Caco-2 (cell line): ENCODE data around the gene RIPOR1. TPM values are rescaled to one million over a fixed set of nuclear protein-coding genes. Genes with fewer than 3 reads are reported as not detected.

Experiments used
- BruUV-seq: library from RNA; stranded (reverse); fragments of 400-500 nt; replicated peaks from 2 replicates; lab custom pipeline; 2021; lab: Mats Ljungman, UMichigan
- CTCF ChIA-PET: fragments of 300-600 bp; sonication (Branson Sonifier 250); formaldehyde crosslinking; loops from one replicate; lab custom pipeline; 2022; ENCODE audit warnings: antibody characterized with exemption; lab: Charles Lee
- POLR2A ChIA-PET: fragments of 300-600 bp; sonication (Branson Sonifier 250); formaldehyde crosslinking; loops from one replicate; lab custom pipeline; 2022; ENCODE audit warnings: antibody characterized with exemption; lab: Charles Lee
- DNase-seq, 2 experiments: peaks; one replicate each; pipeline versions ENCODE4 v3.0.0 to v3.0.0-alpha.2; 2020 to 2022
- H3K27me3 ChIP-seq: replicated peaks from 2 replicates; pipeline ENCODE4 v1.6.0; 2011; ENCODE audit warnings: low read length; ENCODE audit not compliant: control insufficient read depth, insufficient read depth
- H3K36me3 ChIP-seq: 2 replicates; pipeline ENCODE4 v1.5.1; 2011; ENCODE audit warnings: low read length; ENCODE audit not compliant: control insufficient read depth, insufficient read depth
- H3K4me1 ChIP-seq: fragments of 250-450 bp; sonication (Bioruptor Pico); 2 replicates; pipeline ENCODE4 v1.5.1; 2020; ENCODE audit warnings: mild to moderate bottlenecking
- H3K4me3 ChIP-seq: 2 replicates; pipeline ENCODE4 v1.5.1; 2011; ENCODE audit warnings: low read depth, mild to moderate bottlenecking, control low read depth, low read length
- H3K9me3 ChIP-seq: fragments of 250-450 bp; sonication (Bioruptor Pico); 2 replicates; pipeline ENCODE4 v1.5.1; 2020; ENCODE audit warnings: mild to moderate bottlenecking, moderate library complexity
- H3K27ac Mint-ChIP-seq: one replicate; pipeline ENCODE4 v1.8.0; 2022; ENCODE audit warnings: mixed read lengths; ENCODE audit not compliant: unreplicated experiment
- H3K27me3 Mint-ChIP-seq: one replicate; pipeline ENCODE4 v1.8.0; 2022; ENCODE audit warnings: mixed read lengths; ENCODE audit not compliant: insufficient read depth, unreplicated experiment
- H3K36me3 Mint-ChIP-seq: one replicate; pipeline ENCODE4 v1.8.0; 2022; ENCODE audit warnings: mild to moderate bottlenecking, mixed read lengths; ENCODE audit not compliant: insufficient read depth, unreplicated experiment
- H3K4me1 Mint-ChIP-seq: one replicate; pipeline ENCODE4 v1.8.0; 2022; ENCODE audit warnings: low read depth, mixed read lengths; ENCODE audit not compliant: unreplicated experiment
- H3K4me3 Mint-ChIP-seq: one replicate; pipeline ENCODE4 v1.8.0; 2022; ENCODE audit warnings: mild to moderate bottlenecking, moderate library complexity, mixed read lengths; ENCODE audit not compliant: unreplicated experiment
- H3K9me3 Mint-ChIP-seq: one replicate; pipeline ENCODE4 v1.8.0; 2022; ENCODE audit warnings: mixed read lengths; ENCODE audit not compliant: unreplicated experiment
- CTCF ChIP-seq, 2 experiments: fragments of 200-600 bp in 1 of 2; IDR thresholded peaks; 1 replicate in 1 of 2; 2 replicates in 1 of 2; pipeline versions ENCODE4 v1.5.1 to v1.8.0; 2011 to 2022; ENCODE audit warnings: antibody characterized with exemption in 1 of 2, control low read depth in 1 of 2, inconsistent platforms in 1 of 2, low read depth in 1 of 2, low read length in 1 of 2, mild to moderate bottlenecking in 1 of 2, moderate library complexity in 1 of 2; ENCODE audit not compliant: insufficient read depth in 1 of 2, severe bottlenecking in 1 of 2, unreplicated experiment in 1 of 2
- intact Hi-C: fragments of 100-400 bp; cut with micrococcal nuclease; formaldehyde crosslinking; loops from one replicate; pipeline ENCODE4 v1.10.0; 2022; ENCODE audit not compliant: unreplicated experiment
- total RNA-seq: library from RNA; stranded (reverse); gene quantifications from 2 replicates; pipeline ENCODE4 v1.2.3, GENCODE V29; 2022

Gene RIPOR1
- total RNA-seq, 1 experiment from 2014 or later = 87.9 TPM

GRCh38 chr16:67543582-67543981 is 15.0 kb downstream of the RIPOR1 start:
- Mint-ChIP-seq H3K27ac (peak overlapping the region; percentile 70), H3K27me3 (no peaks in the 10 kb centered on the region), H3K36me3 (peaks cover 81% of the 10 kb centered on the region), H3K4me1 (peaks cover 14% of the 10 kb centered on the region), H3K4me3 (no peak overlapping the region), H3K9me3 (no peaks in the 10 kb centered on the region)
- intact Hi-C loops = no loop called here
- Histone ChIP-seq H3K9me3 (no peaks in the 10 kb centered on the region), H3K36me3 (peaks cover 4% of the 10 kb centered on the region), H3K4me3 (no peak overlapping the region), H3K4me1 (peaks cover 9% of the 10 kb centered on the region), H3K27me3 (no peaks in the 10 kb centered on the region; the same call in 1 of the 2 replicates)
- no peak for DNase-seq
- ChIA-PET POLR2A (no interaction called here), CTCF (interaction anchor here (0.5 to 6.2 kb wide), 8 partner anchors 18 to 109 kb away, joined by 3 to 74 read pairs (median 3); partner anchors contain the start of gene CARMIL2)
- BruUV-seq = no TSS peak
- no peak for TF ChIP-seq CTCF (IDR thresholded peaks at IDR 0.05; ENCODE audit: insufficient read depth in 1 of 2, low read depth in 1 of 2, low read length in 1 of 2, severe bottlenecking in 1 of 2, unreplicated experiment in 1 of 2)

- TF ChIP-seq CTCF (IDR thresholded peaks at IDR 0.05; ENCODE audit: insufficient read depth in 1 of 2, low read depth in 1 of 2, low read length in 1 of 2, severe bottlenecking in 1 of 2, unreplicated experiment in 1 of 2) = peak in 1 of 2 experiments; percentile 31
- no peaks in the 10 kb centered on the region for H3K9me3 Mint-ChIP-seq
- Histone ChIP-seq H3K9me3 (no peaks in the 10 kb centered on the region), H3K27me3 (no peaks in the 10 kb centered on the region; the same call in 1 of the 2 replicates), H3K4me3 (no peak overlapping the region), H3K4me1 (peaks cover 1% of the 10 kb centered on the region), H3K36me3 (peaks cover 4% of the 10 kb centered on the region)
- H3K4me1 Mint-ChIP-seq = peaks cover 7% of the 10 kb centered on the region
- no TSS peak for BruUV-seq
- H3K27me3 Mint-ChIP-seq = no peaks in the 10 kb centered on the region
- peak overlapping the region; percentile 70 for H3K27ac Mint-ChIP-seq
- no peak overlapping the region for H3K4me3 Mint-ChIP-seq
- ChIA-PET CTCF (interaction anchor here (0.6 to 6.2 kb wide), 7 partner anchors 11 to 272 kb away, joined by 3 to 74 read pairs (median 3); partner anchors contain the start of gene CARMIL2), POLR2A (no interaction called here)
- H3K36me3 Mint-ChIP-seq = peaks cover 73% of the 10 kb centered on the region
- intact Hi-C loops = no loop called here
- DNase-seq = peak in 1 of 2 experiments; percentile 41
Measured at GRCh38 chr16:67544329-67544841, 15.8 kb downstream of the RIPOR1 start.

DNA sequence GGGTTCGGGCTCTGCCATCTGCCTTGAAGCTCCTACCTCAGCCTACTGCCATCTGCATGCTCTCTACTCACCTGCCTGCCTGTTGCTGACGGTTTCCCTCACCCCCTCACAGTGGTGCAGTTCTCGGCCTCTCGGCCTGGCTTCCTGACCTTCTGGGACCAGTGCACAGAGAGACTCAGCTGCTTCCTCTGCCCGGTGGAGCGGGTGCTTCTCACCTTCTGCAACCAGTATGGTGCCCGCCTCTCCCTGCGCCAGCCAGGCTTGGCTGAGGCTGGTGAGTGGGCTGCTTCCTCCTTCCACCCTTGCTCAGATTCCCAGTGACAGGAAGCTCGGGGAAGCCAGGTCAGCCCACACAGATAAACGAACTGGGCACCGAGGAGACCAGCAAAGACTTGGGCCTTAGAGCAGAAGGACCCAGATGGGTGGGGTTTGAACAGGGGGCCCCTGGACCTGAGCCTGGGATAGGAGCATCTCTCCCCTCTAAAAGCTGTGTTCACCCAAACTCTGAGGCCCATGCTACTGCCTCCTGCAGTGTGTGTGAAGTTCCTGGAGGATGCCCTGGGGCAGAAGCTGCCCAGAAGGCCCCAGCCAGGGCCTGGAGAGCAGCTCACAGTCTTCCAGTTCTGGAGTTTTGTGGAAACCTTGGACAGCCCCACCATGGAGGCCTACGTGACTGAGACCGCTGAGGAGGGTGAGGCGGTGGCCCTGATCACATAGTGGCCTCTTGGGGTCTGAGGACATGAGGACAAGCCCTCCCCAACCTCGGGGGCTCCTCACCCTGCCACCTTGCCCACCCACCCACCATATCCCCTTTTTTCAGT is 16.4 kb downstream of the RIPOR1 start:
- no peak for DNase-seq
- H3K27ac Mint-ChIP-seq = peak overlapping the region; percentile 70
- POLR2A ChIA-PET = no interaction called here
- Histone ChIP-seq H3K36me3 (peaks cover 4% of the 10 kb centered on the region), H3K4me1 (no peaks in the 10 kb centered on the region; the same call in 1 of the 2 replicates), H3K9me3 (no peaks in the 10 kb centered on the region), H3K4me3 (no peak overlapping the region), H3K27me3 (no peaks in the 10 kb centered on the region; the same call in 1 of the 2 replicates)
- no peak for TF ChIP-seq CTCF (IDR thresholded peaks at IDR 0.05; ENCODE audit: insufficient read depth in 1 of 2, low read depth in 1 of 2, low read length in 1 of 2, severe bottlenecking in 1 of 2, unreplicated experiment in 1 of 2)
- no TSS peak for BruUV-seq
- peaks cover 68% of the 10 kb centered on the region for H3K36me3 Mint-ChIP-seq
- H3K4me3 Mint-ChIP-seq = no peak overlapping the region
- H3K9me3 Mint-ChIP-seq = no peaks in the 10 kb centered on the region
- H3K4me1 Mint-ChIP-seq = peaks cover 5% of the 10 kb centered on the region
- intact Hi-C loops = no loop called here
- CTCF ChIA-PET = interaction anchor here (0.6 to 6.2 kb wide), 3 partner anchors 11 to 173 kb away, joined by 3 to 74 read pairs (median 3); no protein-coding TSS in a partner anchor
- H3K27me3 Mint-ChIP-seq = no peaks in the 10 kb centered on the region
